Panc1 (cell line): ENCODE results near the gene CIP2A. TPM values are rescaled to one million over a fixed set of nuclear protein-coding genes. Genes with fewer than 3 reads are reported as not detected.

Experiments used
- ATAC-seq: fragments of 200-7000 bp; cut with Tn5 transposase; 2 replicates; pipeline ENCODE4 v1.9.1; 2020; ENCODE audit warnings: mild to moderate bottlenecking, moderate library complexity
- BruUV-seq: library from RNA; stranded (reverse); fragments of 400-500 nt; replicated peaks from 2 replicates; lab custom pipeline; 2021; lab: Mats Ljungman, UMichigan
- CTCF ChIA-PET: fragments of 300-600 bp; sonication (Branson Sonifier 250); formaldehyde crosslinking; loops from one replicate; lab custom pipeline; 2022; ENCODE audit warnings: antibody characterized with exemption; lab: Charles Lee
- POLR2A ChIA-PET: fragments of 300-600 bp; sonication (Branson Sonifier 250); formaldehyde crosslinking; loops from one replicate; lab custom pipeline; 2022; ENCODE audit warnings: antibody characterized with exemption; lab: Charles Lee
- DNase-seq: peaks from one replicate; pipeline ENCODE4 v3.0.0-alpha.2; 2010; ENCODE audit warnings: low read depth, low spot score
- H3K27ac ChIP-seq: 2 replicates; pipeline ENCODE4 v1.5.1; 2011; ENCODE audit warnings: mild to moderate bottlenecking, low read length, inconsistent platforms
- H3K27me3 ChIP-seq: fragments of 200-500 bp; sonication (Bioruptor generic); 2 replicates; pipeline ENCODE4 v1.6.0; 2014; ENCODE audit warnings: low read length, inconsistent platforms; ENCODE audit not compliant: control insufficient read depth, insufficient read depth
- H3K36me3 ChIP-seq: fragments of 200-500 bp; sonication (Bioruptor generic); 2 replicates; pipeline ENCODE4 v1.5.1; 2014; ENCODE audit warnings: inconsistent platforms, mild to moderate bottlenecking, low read length, moderate library complexity; ENCODE audit not compliant: control insufficient read depth, insufficient read depth
- H3K4me1 ChIP-seq: 2 replicates; pipeline ENCODE4 v1.5.1; 2011; ENCODE audit warnings: inconsistent platforms, mild to moderate bottlenecking, low read length, moderate library complexity; ENCODE audit not compliant: control insufficient read depth, insufficient read depth
- H3K4me3 ChIP-seq, 2 experiments: 2 replicates each; pipeline ENCODE4 v1.5.1; 2011 to 2012; ENCODE audit warnings: low read depth in 2 of 2, low read length in 2 of 2, mild to moderate bottlenecking in 2 of 2, inconsistent platforms in 1 of 2, moderate library complexity in 1 of 2
- H3K9me3 ChIP-seq: fragments of 200-500 bp; sonication (Bioruptor generic); 2 replicates; pipeline ENCODE4 v1.5.1; 2014; ENCODE audit warnings: low read depth, mild to moderate bottlenecking, inconsistent platforms, low read length, moderate library complexity; ENCODE audit not compliant: control insufficient read depth, insufficient read depth
- CTCF ChIP-seq: fragments of 450-650 bp; IDR thresholded peaks from 2 replicates; pipeline ENCODE4 v1.5.1; 2017; ENCODE audit warnings: mild to moderate bottlenecking
- POLR2AphosphoS5 ChIP-seq: IDR thresholded peaks from 2 replicates; pipeline ENCODE4 v1.6.1; 2012; ENCODE audit warnings: mild to moderate bottlenecking, low read depth, low read length, moderate library complexity
- REST ChIP-seq, 2 experiments: IDR thresholded peaks; 2 replicates each; pipeline ENCODE4 v1.6.1; 2011 to 2012; ENCODE audit warnings: low read depth in 2 of 2, control low read depth in 1 of 2, low read length in 1 of 2, mild to moderate bottlenecking in 1 of 2, moderate library complexity in 1 of 2; ENCODE audit not compliant: insufficient read depth in 1 of 2
- SIN3A ChIP-seq: IDR thresholded peaks from 2 replicates; pipeline ENCODE4 v1.6.1; 2012; ENCODE audit warnings: low read depth, mild to moderate bottlenecking, low read length, moderate library complexity, borderline replicate concordance; ENCODE audit not compliant: insufficient read depth
- TCF7L2 ChIP-seq: IDR thresholded peaks from 2 replicates; pipeline ENCODE4 v1.6.1; 2011; ENCODE audit warnings: mild to moderate bottlenecking, low read depth, low read length, inconsistent platforms
- in situ Hi-C: cut with HindIII; loops from 2 replicates; pipeline ENCODE4 v1.10.0; 2016; ENCODE audit warnings: low sequenced_read_pairs, low pct_unique_long_range_greater_than_20kb
- intact Hi-C: fragments of 100-400 bp; cut with micrococcal nuclease; formaldehyde crosslinking; loops from one replicate; pipeline ENCODE4 v1.10.0; 2022; ENCODE audit not compliant: unreplicated experiment
- total RNA-seq: library from RNA; stranded (reverse); gene quantifications from one replicate; pipeline ENCODE4 v1.2.1, GENCODE V29; 2021; ENCODE audit not compliant: unreplicated experiment

The CIP2A gene
- total RNA-seq, 1 experiment from 2014 or later = 52.0 TPM

- CTCF ChIA-PET = no interaction called here
Observed at GRCh38 chr3:108525971-108526370, 63.3 kb downstream of the CIP2A start.

GRCh38 chr3:108525256-108525655 is 64.0 kb downstream of the CIP2A start:
- H3K4me1 ChIP-seq = no peaks in the 10 kb centered on the region
- no peak overlapping the region for H3K4me3 ChIP-seq
- TF ChIP-seq CTCF (no peak), TCF7L2 (no peak), SIN3A (no peak), POLR2AphosphoS5 (no peak), REST (IDR thresholded peaks at IDR 0.05; ENCODE audit: insufficient read depth in 1 of 2, low read depth in 2 of 2, low read length in 1 of 2) (no peak)
- H3K36me3 ChIP-seq = no peaks in the 10 kb centered on the region
- ChIA-PET POLR2A (no interaction called here), CTCF (no interaction called here)
- H3K27ac ChIP-seq = no peak overlapping the region
- no peak for DNase-seq
- intact Hi-C loops (no loop called here), in situ Hi-C loops (no loop called here)
- no peak for ATAC-seq
- H3K9me3 ChIP-seq = no peaks in the 10 kb centered on the region
- BruUV-seq = no TSS peak
- H3K27me3 ChIP-seq = peaks cover 7% of the 10 kb centered on the region; the same call in 1 of the 2 replicates

More at GRCh38 chr3:108525971-108526370, 63.3 kb downstream of the CIP2A start:
- intact Hi-C loops (no loop called here), in situ Hi-C loops (no loop called here)
- no peak for TF ChIP-seq SIN3A
- no peak for TF ChIP-seq POLR2AphosphoS5
- BruUV-seq = no TSS peak
- ATAC-seq (no peak), DNase-seq (no peak)
- Histone ChIP-seq H3K36me3 (no peaks in the 10 kb centered on the region), H3K27ac (no peak overlapping the region), H3K4me1 (no peaks in the 10 kb centered on the region), H3K27me3 (peaks cover 7% of the 10 kb centered on the region; the same call in 1 of the 2 replicates), H3K9me3 (no peaks in the 10 kb centered on the region), H3K4me3 (no peak overlapping the region)
- POLR2A ChIA-PET = no interaction called here

GRCh38 chr3:108524537-108524936 is 64.7 kb downstream of the CIP2A start:
- in situ Hi-C loops = no loop called here
- no peak overlapping the region for H3K4me3 ChIP-seq
- no peaks in the 10 kb centered on the region for H3K36me3 ChIP-seq
- peaks cover 7% of the 10 kb centered on the region; the same call in 1 of the 2 replicates for H3K27me3 ChIP-seq
- BruUV-seq = no TSS peak
- ATAC-seq (no peak), DNase-seq (no peak)
- no peak for TF ChIP-seq POLR2AphosphoS5
- no peak for TF ChIP-seq CTCF
- no peak for TF ChIP-seq SIN3A
- TF ChIP-seq REST (IDR thresholded peaks at IDR 0.05; ENCODE audit: insufficient read depth in 1 of 2, low read depth in 2 of 2, low read length in 1 of 2) = no peak
- no peak for TF ChIP-seq TCF7L2
- POLR2A ChIA-PET = no interaction called here
- intact Hi-C loops = no loop called here
- H3K9me3 ChIP-seq = no peaks in the 10 kb centered on the region
- no peaks in the 10 kb centered on the region for H3K4me1 ChIP-seq
- CTCF ChIA-PET = no interaction called here
- H3K27ac ChIP-seq = no peak overlapping the region
